Neural cell (in vitro differentiated cells): Measurements from ENCODE around the gene ACBD6. TPM values are rescaled to one million over a fixed set of nuclear protein-coding genes. Genes with fewer than 3 reads are reported as not detected.

Experiments used
- H2AFZ ChIP-seq: fragments of 200-600, 300-800 bp; sonication (generic), shearing (Covaris generic); 2 replicates; pipeline ENCODE4 v1.6.0; 2014; ENCODE audit warnings: low read depth, mild to moderate bottlenecking, antibody characterized with exemption, low read length, moderate library complexity
- H3F3A ChIP-seq: fragments of 200-600 bp; shearing (Covaris generic); 2 replicates; pipeline ENCODE4 v1.6.1; 2016; ENCODE audit warnings: mild to moderate bottlenecking, moderate library complexity, mixed read lengths, antibody characterized with exemption, low read length; ENCODE audit not compliant: insufficient read depth, poor library complexity, severe bottlenecking
- H3K27ac ChIP-seq: fragments of 200-600, 300-800 bp; sonication (generic), shearing (Covaris generic); 2 replicates; pipeline ENCODE4 v1.5.1; 2014; ENCODE audit warnings: mild to moderate bottlenecking, low read length, moderate library complexity
- H3K27me3 ChIP-seq: fragments of 300-800, 200-600 bp; sonication (generic), shearing (Covaris generic); 2 replicates; pipeline ENCODE4 v1.6.0; 2014; ENCODE audit warnings: mild to moderate bottlenecking, low read depth, low read length, moderate library complexity; ENCODE audit not compliant: insufficient read depth
- H3K36me3 ChIP-seq: fragments of 300-800, 200-600 bp; sonication (generic), shearing (Covaris generic); 2 replicates; pipeline ENCODE4 v1.5.1; 2014; ENCODE audit warnings: mild to moderate bottlenecking, antibody characterized with exemption, low read length, moderate library complexity; ENCODE audit not compliant: insufficient read depth
- H3K4me2 ChIP-seq: fragments of 300-800, 200-600 bp; sonication (generic), shearing (Covaris generic); 2 replicates; pipeline ENCODE4 v1.6.0; 2014; ENCODE audit warnings: mild to moderate bottlenecking, low read length
- H3K4me3 ChIP-seq: fragments of 300-800, 200-600 bp; sonication (generic), shearing (Covaris generic); 2 replicates; pipeline ENCODE4 v1.5.1; 2014; ENCODE audit warnings: mild to moderate bottlenecking, low read length, moderate library complexity
- H3K79me2 ChIP-seq: fragments of 200-600 bp; shearing (Covaris generic); replicated peaks from 2 replicates; pipeline ENCODE4 v1.6.0; 2014; ENCODE audit warnings: mild to moderate bottlenecking, low read length, moderate library complexity; ENCODE audit not compliant: insufficient read depth
- H3K9ac ChIP-seq: fragments of 300-800, 200-600 bp; sonication (generic), shearing (Covaris generic); 2 replicates; pipeline ENCODE4 v1.6.1; 2016; ENCODE audit warnings: mild to moderate bottlenecking, low read length, mixed read lengths
- H3K9me2 ChIP-seq: fragments of 200-600 bp; shearing (Covaris generic); 2 replicates; pipeline ENCODE4 v1.6.1; 2016; ENCODE audit warnings: mild to moderate bottlenecking, low read length, mixed read lengths; ENCODE audit not compliant: insufficient read depth
- H3K9me3 ChIP-seq: fragments of 200-600, 300-800 bp; sonication (generic), shearing (Covaris generic); 2 replicates; pipeline ENCODE4 v1.6.1; 2016; ENCODE audit warnings: mild to moderate bottlenecking, mixed run types, low read length, moderate library complexity, mixed read lengths
- H4K20me1 ChIP-seq: fragments of 200-600 bp; shearing (Covaris generic); 2 replicates; pipeline ENCODE4 v1.6.1; 2016; ENCODE audit warnings: mild to moderate bottlenecking, mixed run types; ENCODE audit not compliant: insufficient read depth
- EP300 ChIP-seq: fragments of 450-650 bp; conservative IDR thresholded peaks from 2 replicates; pipeline ENCODE4 v1.6.1; 2014; ENCODE audit warnings: antibody characterized with exemption, mild to moderate bottlenecking, moderate library complexity; ENCODE audit not compliant: poor library complexity, severe bottlenecking
- EZH2 ChIP-seq: fragments of 200-600, 300-800 bp; shearing (Covaris generic), sonication (generic); IDR thresholded peaks from 2 replicates; pipeline ENCODE4 v1.6.1; 2014; ENCODE audit warnings: antibody characterized with exemption, low read length, borderline replicate concordance, mild to moderate bottlenecking; ENCODE audit not compliant: insufficient read depth, poor library complexity, severe bottlenecking
- MXI1 ChIP-seq: fragments of 450-650 bp; conservative IDR thresholded peaks from 2 replicates; pipeline ENCODE4 v1.6.1; 2014; ENCODE audit warnings: antibody characterized with exemption, mild to moderate bottlenecking; ENCODE audit not compliant: poor library complexity, severe bottlenecking
- POLR2AphosphoS5 ChIP-seq: IDR thresholded peaks from 2 replicates; pipeline ENCODE4 v1.6.1; 2012
- RAD21 ChIP-seq: fragments of 450-650 bp; conservative IDR thresholded peaks from 2 replicates; pipeline ENCODE4 v1.6.1; 2014; ENCODE audit warnings: antibody characterized with exemption, mild to moderate bottlenecking, moderate library complexity
- SMC3 ChIP-seq: fragments of 450-650 bp; conservative IDR thresholded peaks from 2 replicates; pipeline ENCODE4 v1.6.1; 2014; ENCODE audit warnings: antibody characterized with exemption, mild to moderate bottlenecking, moderate library complexity; ENCODE audit not compliant: poor library complexity
- TAF1 ChIP-seq: IDR thresholded peaks from 2 replicates; pipeline ENCODE4 v1.6.1; 2012; ENCODE audit warnings: low read depth
- polyA plus RNA-seq: library from polyadenylated mRNA; depleted of rRNA; stranded (reverse); fragments of >200 nt; gene quantifications from 2 replicates; pipeline ENCODE4 v1.2.3, GENCODE V29; 2014
- TF ChIP-seq, protein P1 (sequence below): fragments of 450-650 bp; IDR thresholded peaks from 2 replicates; pipeline ENCODE4 v1.5.1; 2014; ENCODE audit warnings: antibody characterized with exemption, mild to moderate bottlenecking, moderate library complexity; ENCODE audit not compliant: poor library complexity, severe bottlenecking
- TF ChIP-seq, protein P2 (sequence below): IDR thresholded peaks from 2 replicates; pipeline ENCODE4 v1.6.1; 2012; ENCODE audit warnings: borderline replicate concordance

Gene ACBD6
- polyA plus RNA-seq, 1 donor from 2014 or later = 92.4 TPM

DNA sequence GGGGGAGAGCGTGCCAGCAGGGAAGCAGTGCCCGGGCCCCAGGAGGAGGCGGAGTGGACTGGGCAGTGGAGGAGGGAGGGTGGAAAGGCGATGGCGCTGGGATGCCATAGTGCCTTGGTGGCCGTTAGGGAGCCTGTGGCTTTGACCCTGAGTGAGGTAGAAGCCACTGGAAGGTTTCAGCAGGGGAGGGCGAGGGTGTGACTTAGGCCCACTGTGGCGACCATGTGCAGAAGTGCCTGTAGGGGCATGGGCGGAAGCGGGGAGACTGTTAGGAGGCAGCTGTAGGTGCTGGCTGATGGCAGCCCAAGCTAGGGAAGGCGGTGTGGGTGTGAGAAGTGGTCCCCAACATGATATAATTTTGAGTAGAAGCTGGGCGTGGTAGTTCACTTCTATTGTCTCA, 244.1 kb downstream of the ACBD6 start:
- no peak overlapping the region for H2AFZ ChIP-seq
- H3K9me2 ChIP-seq = no peaks in the 10 kb centered on the region
- no peaks in the 10 kb centered on the region for H3K9me3 ChIP-seq
- no peak overlapping the region for H3K4me2 ChIP-seq
- H3K36me3 ChIP-seq = no peaks in the 10 kb centered on the region
- no peaks in the 10 kb centered on the region for H3K27me3 ChIP-seq
- H3F3A ChIP-seq = no peaks in the 10 kb centered on the region
- H3K9ac ChIP-seq = no peak overlapping the region
- H3K27ac ChIP-seq = no peak overlapping the region
- TF ChIP-seq POLR2AphosphoS5 = no peak
- TF ChIP-seq SMC3 = no peak
- no peak for TF ChIP-seq EP300
- TF ChIP-seq, protein P1, sequence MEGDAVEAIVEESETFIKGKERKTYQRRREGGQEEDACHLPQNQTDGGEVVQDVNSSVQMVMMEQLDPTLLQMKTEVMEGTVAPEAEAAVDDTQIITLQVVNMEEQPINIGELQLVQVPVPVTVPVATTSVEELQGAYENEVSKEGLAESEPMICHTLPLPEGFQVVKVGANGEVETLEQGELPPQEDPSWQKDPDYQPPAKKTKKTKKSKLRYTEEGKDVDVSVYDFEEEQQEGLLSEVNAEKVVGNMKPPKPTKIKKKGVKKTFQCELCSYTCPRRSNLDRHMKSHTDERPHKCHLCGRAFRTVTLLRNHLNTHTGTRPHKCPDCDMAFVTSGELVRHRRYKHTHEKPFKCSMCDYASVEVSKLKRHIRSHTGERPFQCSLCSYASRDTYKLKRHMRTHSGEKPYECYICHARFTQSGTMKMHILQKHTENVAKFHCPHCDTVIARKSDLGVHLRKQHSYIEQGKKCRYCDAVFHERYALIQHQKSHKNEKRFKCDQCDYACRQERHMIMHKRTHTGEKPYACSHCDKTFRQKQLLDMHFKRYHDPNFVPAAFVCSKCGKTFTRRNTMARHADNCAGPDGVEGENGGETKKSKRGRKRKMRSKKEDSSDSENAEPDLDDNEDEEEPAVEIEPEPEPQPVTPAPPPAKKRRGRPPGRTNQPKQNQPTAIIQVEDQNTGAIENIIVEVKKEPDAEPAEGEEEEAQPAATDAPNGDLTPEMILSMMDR = no peak
- TF ChIP-seq EZH2 = no peak
- no peak for TF ChIP-seq TAF1
- TF ChIP-seq, protein P2, sequence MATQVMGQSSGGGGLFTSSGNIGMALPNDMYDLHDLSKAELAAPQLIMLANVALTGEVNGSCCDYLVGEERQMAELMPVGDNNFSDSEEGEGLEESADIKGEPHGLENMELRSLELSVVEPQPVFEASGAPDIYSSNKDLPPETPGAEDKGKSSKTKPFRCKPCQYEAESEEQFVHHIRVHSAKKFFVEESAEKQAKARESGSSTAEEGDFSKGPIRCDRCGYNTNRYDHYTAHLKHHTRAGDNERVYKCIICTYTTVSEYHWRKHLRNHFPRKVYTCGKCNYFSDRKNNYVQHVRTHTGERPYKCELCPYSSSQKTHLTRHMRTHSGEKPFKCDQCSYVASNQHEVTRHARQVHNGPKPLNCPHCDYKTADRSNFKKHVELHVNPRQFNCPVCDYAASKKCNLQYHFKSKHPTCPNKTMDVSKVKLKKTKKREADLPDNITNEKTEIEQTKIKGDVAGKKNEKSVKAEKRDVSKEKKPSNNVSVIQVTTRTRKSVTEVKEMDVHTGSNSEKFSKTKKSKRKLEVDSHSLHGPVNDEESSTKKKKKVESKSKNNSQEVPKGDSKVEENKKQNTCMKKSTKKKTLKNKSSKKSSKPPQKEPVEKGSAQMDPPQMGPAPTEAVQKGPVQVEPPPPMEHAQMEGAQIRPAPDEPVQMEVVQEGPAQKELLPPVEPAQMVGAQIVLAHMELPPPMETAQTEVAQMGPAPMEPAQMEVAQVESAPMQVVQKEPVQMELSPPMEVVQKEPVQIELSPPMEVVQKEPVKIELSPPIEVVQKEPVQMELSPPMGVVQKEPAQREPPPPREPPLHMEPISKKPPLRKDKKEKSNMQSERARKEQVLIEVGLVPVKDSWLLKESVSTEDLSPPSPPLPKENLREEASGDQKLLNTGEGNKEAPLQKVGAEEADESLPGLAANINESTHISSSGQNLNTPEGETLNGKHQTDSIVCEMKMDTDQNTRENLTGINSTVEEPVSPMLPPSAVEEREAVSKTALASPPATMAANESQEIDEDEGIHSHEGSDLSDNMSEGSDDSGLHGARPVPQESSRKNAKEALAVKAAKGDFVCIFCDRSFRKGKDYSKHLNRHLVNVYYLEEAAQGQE = no peak
- no peak for TF ChIP-seq MXI1
- TF ChIP-seq RAD21 = no peak
- H4K20me1 ChIP-seq = no peaks in the 10 kb centered on the region
- no peaks in the 10 kb centered on the region for H3K79me2 ChIP-seq
- H3K4me3 ChIP-seq = no peak overlapping the region

DNA sequence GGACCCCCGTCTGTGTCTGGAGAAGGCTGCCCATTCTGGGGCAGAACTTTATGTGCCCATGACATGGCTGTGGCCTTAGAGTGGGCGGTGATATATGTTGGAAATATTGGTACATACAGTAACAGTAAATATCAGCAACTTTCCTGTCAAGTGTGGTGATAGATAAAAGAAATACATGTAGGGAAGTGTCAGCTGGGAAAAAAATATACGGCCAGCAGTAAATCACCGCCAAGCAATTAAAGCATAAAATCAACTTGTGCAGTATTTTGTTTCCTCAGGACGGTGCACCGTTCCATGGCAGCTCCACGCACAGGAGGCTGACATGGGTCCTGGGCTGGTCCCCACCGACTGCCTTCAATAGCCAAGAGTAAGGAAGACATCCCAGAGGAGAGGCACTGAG, 244.9 kb downstream of the ACBD6 start:
- Histone ChIP-seq H3K36me3 (no peaks in the 10 kb centered on the region), H3K4me2 (no peak overlapping the region), H3K27me3 (no peaks in the 10 kb centered on the region), H3K9me3 (no peaks in the 10 kb centered on the region), H3F3A (no peaks in the 10 kb centered on the region), H3K9me2 (no peaks in the 10 kb centered on the region), H3K79me2 (no peaks in the 10 kb centered on the region), H2AFZ (no peak overlapping the region), H3K9ac (no peak overlapping the region), H3K27ac (no peak overlapping the region), H4K20me1 (no peaks in the 10 kb centered on the region), H3K4me3 (no peak overlapping the region)
- TF ChIP-seq TAF1 = no peak
- no peak for TF ChIP-seq RAD21
- TF ChIP-seq EZH2 = no peak
- TF ChIP-seq SMC3 = no peak
- TF ChIP-seq EP300 = no peak
- no peak for TF ChIP-seq POLR2AphosphoS5
- TF ChIP-seq, protein P2 = no peak
- no peak for TF ChIP-seq MXI1
- TF ChIP-seq, protein P1 = no peak
